HepG2 (cell line): ENCODE measurements around the gene IQGAP2.

Experiments
- CEBPB ChIP-seq: IDR thresholded peaks from 2 replicates; pipeline ENCODE4 v1.6.1; 2011; ENCODE audit warnings: low read depth, low read length, improper control_type of control experiment, borderline replicate concordance
- CHD4 ChIP-seq: fragments of 200-600 bp; sonication (generic); IDR thresholded peaks from 2 replicates; pipeline ENCODE4 v1.7.0; 2017; ENCODE audit warnings: mild to moderate bottlenecking, low read length, borderline replicate concordance
- DNMT3B ChIP-seq: conservative IDR thresholded peaks from 2 replicates; pipeline ENCODE4 v1.6.1; 2016; ENCODE audit warnings: missing biosample characterization, control low read depth
- KDM1A ChIP-seq: IDR thresholded peaks from 2 replicates; pipeline ENCODE4 v1.6.1; 2016; ENCODE audit warnings: missing compliant biosample characterization
- NR2C2 ChIP-seq: sonication (generic); formaldehyde crosslinking; IDR thresholded peaks from 2 replicates; pipeline ENCODE4 v1.4.0; 2020; ENCODE audit warnings: missing genetic modification reagents, mild to moderate bottlenecking, moderate library complexity, borderline replicate concordance
- PHF21A ChIP-seq: sonication (generic); formaldehyde crosslinking; IDR thresholded peaks from 2 replicates; pipeline ENCODE4 v1.5.0; 2020; ENCODE audit warnings: mild to moderate bottlenecking, missing genetic modification reagents
- POLR2A ChIP-seq, 2 experiments: IDR thresholded peaks; 2 replicates each; pipeline ENCODE4 v1.6.1; 2011; ENCODE audit warnings: low read depth in 2 of 2, low read length in 2 of 2, mild to moderate bottlenecking in 1 of 2, moderate library complexity in 1 of 2; ENCODE audit not compliant: insufficient read depth in 1 of 2
- REST ChIP-seq, 2 experiments: IDR thresholded peaks; 2 replicates each; pipeline ENCODE4 v1.6.1; 2011 to 2012; ENCODE audit warnings: low read length in 2 of 2, borderline replicate concordance in 1 of 2, low read depth in 1 of 2, mild to moderate bottlenecking in 1 of 2, moderate library complexity in 1 of 2
- SAFB2 ChIP-seq: sonication (generic); formaldehyde crosslinking; IDR thresholded peaks from 2 replicates; pipeline ENCODE4 v1.5.1; 2020; ENCODE audit warnings: missing genetic modification reagents, low read depth, mild to moderate bottlenecking, borderline replicate concordance
- ZBTB3 ChIP-seq: sonication (generic); formaldehyde crosslinking; IDR thresholded peaks from 2 replicates; pipeline ENCODE4 v1.4.0; 2020; ENCODE audit warnings: low read depth, mild to moderate bottlenecking, moderate library complexity, missing genetic modification reagents, borderline replicate concordance
- TF ChIP-seq, protein P1 (sequence below): sonication (generic); formaldehyde crosslinking; IDR thresholded peaks from 2 replicates; pipeline ENCODE4 v1.5.0; 2020; ENCODE audit warnings: mild to moderate bottlenecking, missing genetic modification reagents, moderate library complexity
- TF ChIP-seq, protein P2 (sequence below): sonication (generic); formaldehyde crosslinking; IDR thresholded peaks from 2 replicates; pipeline ENCODE4 v1.4.0; 2020; ENCODE audit warnings: missing genetic modification reagents, mild to moderate bottlenecking, borderline replicate concordance
- TF ChIP-seq, protein P3 (sequence below): sonication (generic); formaldehyde crosslinking; IDR thresholded peaks from 2 replicates; pipeline ENCODE4 v1.5.0; 2020; ENCODE audit warnings: mild to moderate bottlenecking, missing genetic modification reagents, borderline replicate concordance

DNA sequence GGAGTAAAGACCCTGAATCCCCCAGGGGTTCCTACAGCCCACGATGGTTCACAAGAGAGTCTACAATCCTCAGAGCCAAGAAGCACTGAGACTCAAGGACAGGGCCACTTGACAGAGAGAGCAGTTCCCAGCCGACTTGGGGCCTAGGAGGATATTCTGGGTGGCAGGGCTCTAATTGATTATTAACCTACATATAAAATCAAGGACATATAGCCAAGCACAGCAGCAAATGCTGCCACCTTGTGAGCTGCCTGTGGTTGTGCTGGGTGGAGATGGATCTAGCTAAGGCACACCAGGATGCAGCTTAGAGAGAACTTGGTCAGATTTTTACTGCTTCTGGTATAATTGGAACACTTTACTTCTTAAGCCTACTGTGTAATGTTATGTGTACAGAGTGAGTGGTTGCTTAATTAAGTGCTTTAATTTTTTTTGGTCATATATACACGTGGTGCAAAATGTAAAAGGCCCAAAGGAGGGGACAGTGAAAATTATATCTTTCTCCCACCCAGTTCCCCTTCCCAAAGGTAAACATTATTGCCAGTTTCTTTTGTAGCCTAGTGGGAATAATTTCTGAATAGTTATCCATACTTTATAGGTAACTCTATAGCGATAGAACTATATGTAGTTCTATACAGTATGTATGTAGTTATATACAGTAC is 141.3 kb downstream of the IQGAP2 start:
- no peak for TF ChIP-seq CEBPB
- TF ChIP-seq CHD4: no peak
- TF ChIP-seq DNMT3B (CRISPR knock-in tag): no peak
- TF ChIP-seq, protein P1, sequence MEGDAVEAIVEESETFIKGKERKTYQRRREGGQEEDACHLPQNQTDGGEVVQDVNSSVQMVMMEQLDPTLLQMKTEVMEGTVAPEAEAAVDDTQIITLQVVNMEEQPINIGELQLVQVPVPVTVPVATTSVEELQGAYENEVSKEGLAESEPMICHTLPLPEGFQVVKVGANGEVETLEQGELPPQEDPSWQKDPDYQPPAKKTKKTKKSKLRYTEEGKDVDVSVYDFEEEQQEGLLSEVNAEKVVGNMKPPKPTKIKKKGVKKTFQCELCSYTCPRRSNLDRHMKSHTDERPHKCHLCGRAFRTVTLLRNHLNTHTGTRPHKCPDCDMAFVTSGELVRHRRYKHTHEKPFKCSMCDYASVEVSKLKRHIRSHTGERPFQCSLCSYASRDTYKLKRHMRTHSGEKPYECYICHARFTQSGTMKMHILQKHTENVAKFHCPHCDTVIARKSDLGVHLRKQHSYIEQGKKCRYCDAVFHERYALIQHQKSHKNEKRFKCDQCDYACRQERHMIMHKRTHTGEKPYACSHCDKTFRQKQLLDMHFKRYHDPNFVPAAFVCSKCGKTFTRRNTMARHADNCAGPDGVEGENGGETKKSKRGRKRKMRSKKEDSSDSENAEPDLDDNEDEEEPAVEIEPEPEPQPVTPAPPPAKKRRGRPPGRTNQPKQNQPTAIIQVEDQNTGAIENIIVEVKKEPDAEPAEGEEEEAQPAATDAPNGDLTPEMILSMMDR: peak; percentile 87
- TF ChIP-seq ZBTB3 (CRISPR knock-in tag): no peak
- TF ChIP-seq NR2C2: no peak
- TF ChIP-seq, protein P2, sequence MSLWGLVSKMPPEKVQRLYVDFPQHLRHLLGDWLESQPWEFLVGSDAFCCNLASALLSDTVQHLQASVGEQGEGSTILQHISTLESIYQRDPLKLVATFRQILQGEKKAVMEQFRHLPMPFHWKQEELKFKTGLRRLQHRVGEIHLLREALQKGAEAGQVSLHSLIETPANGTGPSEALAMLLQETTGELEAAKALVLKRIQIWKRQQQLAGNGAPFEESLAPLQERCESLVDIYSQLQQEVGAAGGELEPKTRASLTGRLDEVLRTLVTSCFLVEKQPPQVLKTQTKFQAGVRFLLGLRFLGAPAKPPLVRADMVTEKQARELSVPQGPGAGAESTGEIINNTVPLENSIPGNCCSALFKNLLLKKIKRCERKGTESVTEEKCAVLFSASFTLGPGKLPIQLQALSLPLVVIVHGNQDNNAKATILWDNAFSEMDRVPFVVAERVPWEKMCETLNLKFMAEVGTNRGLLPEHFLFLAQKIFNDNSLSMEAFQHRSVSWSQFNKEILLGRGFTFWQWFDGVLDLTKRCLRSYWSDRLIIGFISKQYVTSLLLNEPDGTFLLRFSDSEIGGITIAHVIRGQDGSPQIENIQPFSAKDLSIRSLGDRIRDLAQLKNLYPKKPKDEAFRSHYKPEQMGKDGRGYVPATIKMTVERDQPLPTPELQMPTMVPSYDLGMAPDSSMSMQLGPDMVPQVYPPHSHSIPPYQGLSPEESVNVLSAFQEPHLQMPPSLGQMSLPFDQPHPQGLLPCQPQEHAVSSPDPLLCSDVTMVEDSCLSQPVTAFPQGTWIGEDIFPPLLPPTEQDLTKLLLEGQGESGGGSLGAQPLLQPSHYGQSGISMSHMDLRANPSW (CRISPR knock-in tag): no peak
- TF ChIP-seq POLR2A (IDR thresholded peaks at IDR 0.05; ENCODE audit: insufficient read depth in 1 of 2, low read depth in 2 of 2, low read length in 2 of 2): no peak
- no peak for TF ChIP-seq KDM1A (CRISPR knock-in tag)
- no peak for TF ChIP-seq PHF21A
- no peak for TF ChIP-seq REST (IDR thresholded peaks at IDR 0.05; ENCODE audit: borderline replicate concordance in 1 of 2, low read depth in 1 of 2, low read length in 2 of 2)
- TF ChIP-seq, protein P3, sequence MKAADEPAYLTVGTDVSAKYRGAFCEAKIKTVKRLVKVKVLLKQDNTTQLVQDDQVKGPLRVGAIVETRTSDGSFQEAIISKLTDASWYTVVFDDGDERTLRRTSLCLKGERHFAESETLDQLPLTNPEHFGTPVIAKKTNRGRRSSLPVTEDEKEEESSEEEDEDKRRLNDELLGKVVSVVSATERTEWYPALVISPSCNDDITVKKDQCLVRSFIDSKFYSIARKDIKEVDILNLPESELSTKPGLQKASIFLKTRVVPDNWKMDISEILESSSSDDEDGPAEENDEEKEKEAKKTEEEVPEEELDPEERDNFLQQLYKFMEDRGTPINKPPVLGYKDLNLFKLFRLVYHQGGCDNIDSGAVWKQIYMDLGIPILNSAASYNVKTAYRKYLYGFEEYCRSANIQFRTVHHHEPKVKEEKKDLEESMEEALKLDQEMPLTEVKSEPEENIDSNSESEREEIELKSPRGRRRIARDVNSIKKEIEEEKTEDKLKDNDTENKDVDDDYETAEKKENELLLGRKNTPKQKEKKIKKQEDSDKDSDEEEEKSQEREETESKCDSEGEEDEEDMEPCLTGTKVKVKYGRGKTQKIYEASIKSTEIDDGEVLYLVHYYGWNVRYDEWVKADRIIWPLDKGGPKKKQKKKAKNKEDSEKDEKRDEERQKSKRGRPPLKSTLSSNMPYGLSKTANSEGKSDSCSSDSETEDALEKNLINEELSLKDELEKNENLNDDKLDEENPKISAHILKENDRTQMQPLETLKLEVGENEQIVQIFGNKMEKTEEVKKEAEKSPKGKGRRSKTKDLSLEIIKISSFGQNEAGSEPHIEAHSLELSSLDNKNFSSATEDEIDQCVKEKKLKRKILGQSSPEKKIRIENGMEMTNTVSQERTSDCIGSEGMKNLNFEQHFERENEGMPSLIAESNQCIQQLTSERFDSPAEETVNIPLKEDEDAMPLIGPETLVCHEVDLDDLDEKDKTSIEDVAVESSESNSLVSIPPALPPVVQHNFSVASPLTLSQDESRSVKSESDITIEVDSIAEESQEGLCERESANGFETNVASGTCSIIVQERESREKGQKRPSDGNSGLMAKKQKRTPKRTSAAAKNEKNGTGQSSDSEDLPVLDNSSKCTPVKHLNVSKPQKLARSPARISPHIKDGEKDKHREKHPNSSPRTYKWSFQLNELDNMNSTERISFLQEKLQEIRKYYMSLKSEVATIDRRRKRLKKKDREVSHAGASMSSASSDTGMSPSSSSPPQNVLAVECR (CRISPR knock-in tag): no peak; the same call in 1 of the 2 replicates
- no peak for TF ChIP-seq SAFB2
